Gastroesophageal sphincter (tissue), 4 donors: ENCODE results near the gene NDUFS1. TPM values are rescaled to one million over a fixed set of nuclear protein-coding genes. Genes with fewer than 3 reads are reported as not detected.
"Not testable (repeated sequence)": the region's sequence is repeated elsewhere in the genome, so short reads cannot be mapped to it uniquely, and the experiment has no call there.

Source experiments
- ATAC-seq: fragments of 150-250 bp; one replicate; pipeline ENCODE4 v1.9.1; 2016; ENCODE audit warnings: mild to moderate bottlenecking, moderate library complexity
- H3K27ac ChIP-seq, 4 donors: fragments of 200-600 bp; sonication (generic) in 3 of 4; 1 replicate in 3 of 4; 2 replicates in 1 of 4; pipeline ENCODE4 v1.5.1; 2016 to 2019
- H3K27me3 ChIP-seq: fragments of 200-600 bp; sonication (generic); one replicate; pipeline ENCODE4 v1.5.1; 2019
- H3K36me3 ChIP-seq, 2 donors: fragments of 200-600 bp; sonication (generic); one replicate each; pipeline ENCODE4 v1.5.1; 2019; ENCODE audit warnings: control low read depth in 1 of 2
- H3K4me1 ChIP-seq, 3 donors: fragments of 200-600 bp; sonication (generic); 1 replicate in 2 of 3; 2 replicates in 1 of 3; pipeline ENCODE4 v1.5.1; 2016 to 2019; ENCODE audit warnings: control low read depth in 2 of 3
- H3K4me3 ChIP-seq, 2 donors: fragments of 200-600 bp; sonication (generic); one replicate each; pipeline ENCODE4 v1.5.1; 2019; ENCODE audit warnings: mild to moderate bottlenecking in 1 of 2, moderate library complexity in 1 of 2
- H3K9me3 ChIP-seq, 3 donors: fragments of 200-600 bp; sonication (generic); one replicate each; pipeline ENCODE4 v1.5.1; 2017 to 2019; ENCODE audit warnings: control low read depth in 2 of 3
- CTCF ChIP-seq, 4 experiments: fragments of 200-600 bp in 2 of 4; fragments of 450-650 bp in 2 of 4; sonication (generic) in 1 of 4; IDR thresholded peaks; one replicate each; pipeline ENCODE4 v1.5.1; 2017 to 2019; ENCODE audit warnings: antibody characterized with exemption in 4 of 4, mild to moderate bottlenecking in 2 of 4, moderate library complexity in 2 of 4
- EP300 ChIP-seq: sonication (generic); formaldehyde crosslinking; IDR thresholded peaks from one replicate; pipeline ENCODE4 v1.6.1; 2017; ENCODE audit warnings: antibody characterized with exemption, mild to moderate bottlenecking
- POLR2A ChIP-seq, 2 donors: fragments of 450-650 bp; IDR thresholded peaks; one replicate each; pipeline ENCODE4 v1.6.1; 2017; ENCODE audit warnings: antibody characterized with exemption in 2 of 2, mild to moderate bottlenecking in 2 of 2, moderate library complexity in 1 of 2
- POLR2AphosphoS5 ChIP-seq: sonication (generic); formaldehyde crosslinking; IDR thresholded peaks from one replicate; pipeline ENCODE4 v1.6.1; 2017; ENCODE audit warnings: antibody characterized with exemption
- WGBS, 2 donors: methylation state at CpG; one replicate each; pipeline ENCODE4 v1.1.5; 2018; ENCODE audit warnings: low coverage in 1 of 2; 5-methylcytosine and 5-hydroxymethylcytosine counted together
- total RNA-seq, 4 donors: library from RNA; depleted of rRNA; stranded (reverse); fragments of >200 nt; gene quantifications; one replicate each; pipeline ENCODE4 v1.1.0, GENCODE V29; 2016

The NDUFS1 gene
- total RNA-seq, 4 donors from 2014 or later, result 101 to 165 (median 123) TPM

- Histone ChIP-seq H3K27ac (no peak overlapping the region), H3K4me3 (no peak overlapping the region), H3K9me3 (no peaks in the 10 kb centered on the region), H3K27me3 (no peaks in the 10 kb centered on the region), H3K36me3 (no peaks in the 10 kb centered on the region), H3K4me1 (no peaks in the 10 kb centered on the region)
- 87% methylated on average over 3 to 5 of the region's 5 CpGs for WGBS, 2 donors
- no peak for ATAC-seq
- TF ChIP-seq POLR2A (IDR thresholded peaks at IDR 0.05) (no peak), CTCF (IDR thresholded peaks at IDR 0.05) (no peak)
Observed at GRCh38 chr2:206190689-206191088, 31.4 kb upstream of the NDUFS1 start.

- TF ChIP-seq CTCF (IDR thresholded peaks at IDR 0.05) (no peak), POLR2A (IDR thresholded peaks at IDR 0.05) (no peak), POLR2AphosphoS5 (no peak), EP300 (no peak)
- no peak for ATAC-seq
- Histone ChIP-seq H3K27me3 (no peaks in the 10 kb centered on the region), H3K36me3 (no peaks in the 10 kb centered on the region), H3K27ac (no peak overlapping the region), H3K9me3 (no peaks in the 10 kb centered on the region), H3K4me3 (no peak overlapping the region), H3K4me1 (no peaks in the 10 kb centered on the region)
- 70 to 85% methylated on average over 2 of the region's 2 CpGs for WGBS, 2 donors
Observed at GRCh38 chr2:206190111-206190510, 30.9 kb upstream of the NDUFS1 start.

GRCh38 chr2:206189691-206190090 is 30.4 kb upstream of the NDUFS1 start:
- Histone ChIP-seq H3K9me3 (no peaks in the 10 kb centered on the region), H3K4me3 (no peak overlapping the region), H3K36me3 (no peaks in the 10 kb centered on the region), H3K27ac (no peak overlapping the region), H3K27me3 (no peaks in the 10 kb centered on the region), H3K4me1 (no peaks in the 10 kb centered on the region)
- TF ChIP-seq POLR2A (IDR thresholded peaks at IDR 0.05) (no peak), EP300 (no peak), CTCF (IDR thresholded peaks at IDR 0.05) (no peak), POLR2AphosphoS5 (no peak)
- ATAC-seq, result no peak
- 64% methylated on average over 3 of the region's 3 CpGs; no CpG with 5 or more reads in 1 of the 2 donors for WGBS, 2 donors

GRCh38 chr2:206181526-206181925 is 22.3 kb upstream of the NDUFS1 start:
- WGBS, 2 donors, result 80 to 90% methylated on average over 6 of the region's 6 CpGs
- H3K9me3 ChIP-seq, H3K27me3 ChIP-seq, H3K36me3 ChIP-seq, H3K27ac ChIP-seq, H3K4me1 ChIP-seq, ATAC-seq, H3K4me3 ChIP-seq: not testable (repeated sequence)

- no peak for TF ChIP-seq POLR2A (IDR thresholded peaks at IDR 0.05)
- no peak for TF ChIP-seq EP300
- no peak for TF ChIP-seq CTCF (IDR thresholded peaks at IDR 0.05)
- no peak for TF ChIP-seq POLR2AphosphoS5
- no peaks in the 10 kb centered on the region for H3K4me1 ChIP-seq
Observed at GRCh38 chr2:206176901-206177300, 17.7 kb upstream of the NDUFS1 start.

GRCh38 chr2:206176121-206176520 is 16.9 kb upstream of the NDUFS1 start:
- TF ChIP-seq POLR2A (IDR thresholded peaks at IDR 0.05) (no peak), CTCF (IDR thresholded peaks at IDR 0.05) (no peak), POLR2AphosphoS5 (no peak), EP300 (no peak)
- no peak for ATAC-seq
- no peaks in the 10 kb centered on the region for H3K4me1 ChIP-seq

More at GRCh38 chr2:206176901-206177300, 17.7 kb upstream of the NDUFS1 start:
- ATAC-seq, result no peak
- Histone ChIP-seq H3K9me3 (no peaks in the 10 kb centered on the region), H3K4me3 (no peak overlapping the region), H3K27ac (no peak overlapping the region), H3K27me3 (no peaks in the 10 kb centered on the region), H3K36me3 (no peaks in the 10 kb centered on the region)
- WGBS, 2 donors, result 35 to 48% methylated on average over 3 of the region's 3 CpGs

More at GRCh38 chr2:206176121-206176520, 16.9 kb upstream of the NDUFS1 start:
- Histone ChIP-seq H3K36me3 (no peaks in the 10 kb centered on the region), H3K27me3 (no peaks in the 10 kb centered on the region), H3K27ac (no peak overlapping the region), H3K9me3 (no peaks in the 10 kb centered on the region), H3K4me3 (no peak overlapping the region)
- WGBS, 2 donors, result no CpG with 5 or more reads among the region's 2 CpGs
